ENCODE measurements around the gene ATP1B3.
"Not testable (repeated sequence)": the region's sequence is repeated elsewhere in the genome, so short reads cannot be mapped to it uniquely, and the experiment has no call there.

The ATP1B3 gene

GRCh38 chr3:141860766-141861513, 15.5 kb upstream of the ATP1B3 start:
- DNase-seq (ENCODE audit: low read depth): no peak

DNA sequence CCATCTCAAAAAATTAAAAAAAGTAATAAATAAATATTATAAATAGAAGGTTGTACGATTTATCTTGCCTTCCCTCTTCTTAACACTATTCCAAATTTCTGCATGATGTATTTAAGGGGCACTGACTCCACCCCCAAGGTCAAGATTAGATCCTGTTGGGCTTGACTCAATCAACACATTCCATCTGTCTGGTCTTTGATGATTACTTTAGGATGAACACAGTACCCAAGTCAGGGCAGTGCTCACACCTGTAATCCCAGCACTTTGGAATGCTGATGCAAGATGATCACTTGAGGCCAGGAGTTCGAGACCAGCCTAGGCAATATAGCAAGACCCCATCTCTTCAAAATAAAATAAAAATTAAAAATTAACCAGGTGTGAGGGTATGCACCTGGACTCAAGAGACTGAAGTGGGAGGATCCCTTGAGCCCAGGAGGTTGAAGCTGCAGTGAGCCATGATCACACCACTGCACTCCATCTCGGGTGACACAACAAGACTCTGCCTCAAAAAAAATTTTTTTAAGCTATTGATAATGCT, 14.1 kb upstream of the ATP1B3 start:
- no peak for DNase-seq (ENCODE audit: low read depth)

DNA sequence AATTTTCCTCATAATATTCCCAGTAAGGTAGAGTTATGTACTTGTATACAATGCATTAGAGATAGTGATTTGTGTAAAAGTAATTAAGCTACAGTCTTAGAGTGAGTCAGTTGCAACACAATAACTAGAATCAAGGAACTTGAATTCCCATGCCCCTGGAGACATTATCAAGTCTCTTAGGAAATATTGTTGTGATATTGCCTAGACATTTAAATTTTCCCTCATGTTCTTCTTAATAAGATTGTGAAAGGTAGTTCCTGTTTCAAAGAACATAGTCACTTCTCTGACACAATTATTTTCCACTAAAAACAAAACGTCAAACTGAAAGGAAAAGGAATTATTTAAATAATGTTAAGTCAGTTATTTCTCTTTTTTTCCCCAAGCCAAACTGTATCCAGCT, 13.0 kb upstream of the ATP1B3 start:
- no peak for DNase-seq (ENCODE audit: low read depth)

- no peak for DNase-seq (ENCODE audit: low read depth)
These were observed 12.0 kb upstream of the ATP1B3 start for GRCh38 chr3:141864281-141864970.

GRCh38 chr3:141865101-141865500, 11.3 kb upstream of the ATP1B3 start:
- no peak for DNase-seq (ENCODE audit: low read depth)

- no peak for DNase-seq (ENCODE audit: low read depth)
These were observed 6.3 kb upstream of the ATP1B3 start for GRCh38 chr3:141870091-141870687.

DNA sequence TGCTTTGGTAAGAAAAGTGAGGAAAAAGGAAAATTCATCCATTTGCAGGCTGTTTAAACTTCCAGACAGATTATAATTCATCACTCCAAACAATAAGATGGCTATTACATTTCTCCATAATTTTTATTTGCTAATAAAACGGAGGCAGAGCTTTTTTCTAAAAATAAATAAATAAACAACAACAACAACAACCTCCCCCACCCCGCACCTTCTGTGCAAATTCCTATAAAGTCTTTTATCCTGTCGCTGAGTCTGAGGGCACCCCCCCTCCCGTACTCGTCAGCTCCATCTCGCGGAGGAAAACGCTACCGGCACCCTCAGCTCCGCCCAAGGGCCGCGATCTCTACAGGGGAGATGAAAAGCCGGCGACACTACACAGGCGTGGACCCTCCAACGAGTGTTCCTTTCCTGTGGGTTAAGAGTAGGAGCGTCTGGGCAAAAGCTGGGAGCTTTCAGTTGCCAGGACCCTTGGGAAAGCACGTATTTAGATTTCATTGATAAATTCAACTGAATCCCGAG, 1.0 kb upstream of the ATP1B3 start:
- no peak for DNase-seq (ENCODE audit: low read depth)

DNA sequence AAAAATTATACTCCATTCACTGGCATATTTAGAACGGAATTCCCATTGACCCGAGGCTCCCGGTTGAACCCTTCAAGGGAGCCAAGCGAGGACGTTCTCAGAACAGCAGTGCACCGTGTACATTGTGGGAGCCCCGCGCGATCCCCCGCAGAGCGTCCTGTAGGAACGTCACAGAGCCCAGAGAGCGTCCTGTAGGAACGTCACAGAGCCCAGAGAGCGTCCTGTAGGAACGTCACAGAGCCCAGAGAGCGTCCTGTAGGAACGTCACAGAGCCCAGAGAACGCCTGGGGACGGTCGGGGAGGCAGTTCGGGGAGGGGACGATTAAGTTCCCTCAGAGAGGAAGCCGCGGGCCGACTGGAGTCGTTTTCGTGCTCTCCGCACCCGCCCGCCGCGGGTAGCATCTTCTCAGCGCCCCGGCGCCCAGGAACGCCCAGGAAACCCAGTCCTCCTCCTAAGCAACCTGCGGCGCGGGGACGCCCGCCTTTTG, 506 bp upstream of the ATP1B3 start:
- no peak for DNase-seq (ENCODE audit: low read depth)

- no peak for DNase-seq (ENCODE audit: low read depth)
These were observed 613 bp downstream of the ATP1B3 start for GRCh38 chr3:141876891-141877621.

DNA sequence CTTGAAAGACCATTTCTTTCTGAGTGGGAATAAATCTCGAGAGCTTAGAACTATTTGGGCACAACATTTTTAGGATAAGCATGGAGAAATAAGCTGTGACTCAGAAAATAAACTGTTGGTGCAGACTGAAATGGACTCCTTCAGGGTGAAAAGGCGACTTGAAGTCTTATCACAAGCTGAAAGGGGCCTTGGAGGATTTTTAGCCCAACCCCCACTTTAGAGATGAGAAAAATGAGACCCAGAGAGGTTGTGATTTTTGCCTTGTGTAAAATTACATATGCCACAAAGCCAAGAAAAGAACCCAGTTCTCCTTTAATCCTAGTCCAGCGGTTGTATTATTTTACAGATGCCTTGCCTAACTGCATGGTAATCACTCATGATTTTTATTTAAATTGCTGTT, 1.5 kb downstream of the ATP1B3 start:
- DNase-seq (ENCODE audit: low read depth): no peak

DNA sequence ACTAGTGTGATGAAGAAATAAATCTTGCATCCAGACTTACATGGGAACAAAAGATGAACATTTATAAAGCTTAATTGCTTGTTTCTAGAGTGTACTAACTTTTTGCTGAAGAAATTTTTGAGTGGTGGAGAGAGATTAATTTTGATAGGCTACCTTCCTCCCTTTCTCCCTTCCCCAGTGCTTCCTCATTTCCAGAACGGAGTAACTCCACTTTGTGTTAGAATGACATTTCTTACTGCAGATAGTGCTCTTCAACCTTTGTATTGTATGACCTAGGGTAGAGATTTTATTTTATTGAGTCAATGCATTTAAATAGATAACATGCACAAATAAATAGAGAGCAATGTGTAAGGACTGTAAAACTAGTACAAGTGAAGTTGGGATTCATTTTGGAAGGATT, 1.9 kb downstream of the ATP1B3 start:
- no peak for DNase-seq (ENCODE audit: low read depth)

DNA sequence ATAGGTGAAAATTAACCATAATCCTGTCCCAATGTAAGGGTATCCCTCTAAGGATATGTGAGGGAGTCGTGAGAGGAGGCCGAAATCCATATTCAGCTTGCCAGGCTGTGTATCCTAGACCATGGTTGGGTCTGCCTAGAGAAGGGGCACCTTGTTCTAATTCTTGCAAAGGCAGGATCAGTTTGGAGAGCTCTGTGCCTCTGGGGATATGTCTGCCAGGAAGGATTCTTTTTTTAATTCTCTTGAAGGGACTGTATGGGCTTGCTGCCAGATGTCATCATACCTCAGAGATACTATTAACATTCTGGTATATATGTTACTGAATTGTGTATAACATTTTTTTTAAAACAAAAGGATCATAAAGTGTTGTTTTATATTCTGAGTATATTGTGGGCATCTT, 2.4 kb downstream of the ATP1B3 start:
- no peak for DNase-seq (ENCODE audit: low read depth)

DNA sequence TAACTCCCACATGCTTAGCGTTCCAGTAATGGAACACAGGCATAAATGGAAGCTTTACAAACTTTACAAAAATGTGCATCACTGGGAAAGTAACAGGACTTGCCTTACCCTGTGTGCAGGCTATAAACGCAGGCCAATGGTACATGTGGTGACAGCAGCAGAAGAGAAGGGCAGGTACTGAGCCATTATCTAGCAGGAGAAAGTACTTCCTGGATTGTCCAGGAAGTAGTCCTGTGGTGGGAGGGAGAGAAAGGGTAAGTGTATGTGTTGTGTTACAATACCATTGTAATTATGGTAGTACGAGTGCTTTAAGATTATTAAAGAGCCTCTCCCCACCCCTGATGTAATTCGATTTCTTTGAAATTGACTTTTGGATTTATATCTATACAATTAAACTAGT, 5.3 kb downstream of the ATP1B3 start:
- DNase-seq (ENCODE audit: low read depth): no peak

- DNase-seq (ENCODE audit: low read depth): no peak
These were observed 10.6 kb downstream of the ATP1B3 start for GRCh38 chr3:141887051-141887450.

DNA sequence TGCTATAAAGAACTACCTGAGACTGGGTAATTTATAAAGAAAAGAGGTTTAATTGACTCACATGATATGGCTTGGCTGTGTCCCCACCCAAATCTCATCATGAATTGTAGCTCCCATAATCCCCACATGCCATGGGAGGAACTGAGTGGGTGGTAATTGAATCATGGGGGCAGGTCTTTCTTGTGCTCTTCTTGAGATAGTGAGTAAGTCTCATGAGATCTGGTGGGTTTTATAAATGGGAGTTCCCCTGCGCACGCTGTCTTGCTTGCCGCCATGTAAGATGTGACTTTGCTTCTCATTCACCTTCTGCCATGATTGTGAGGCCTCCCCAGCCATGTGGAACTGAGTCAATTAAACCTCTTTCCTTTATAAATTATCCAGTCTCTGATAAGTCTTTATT, 12.1 kb downstream of the ATP1B3 start:
- DNase-seq (ENCODE audit: low read depth): not testable (repeated sequence)

GRCh38 chr3:141894524-141895176, 18.2 kb downstream of the ATP1B3 start:
- peak; percentile 65 for DNase-seq (ENCODE audit: low read depth)

DNA sequence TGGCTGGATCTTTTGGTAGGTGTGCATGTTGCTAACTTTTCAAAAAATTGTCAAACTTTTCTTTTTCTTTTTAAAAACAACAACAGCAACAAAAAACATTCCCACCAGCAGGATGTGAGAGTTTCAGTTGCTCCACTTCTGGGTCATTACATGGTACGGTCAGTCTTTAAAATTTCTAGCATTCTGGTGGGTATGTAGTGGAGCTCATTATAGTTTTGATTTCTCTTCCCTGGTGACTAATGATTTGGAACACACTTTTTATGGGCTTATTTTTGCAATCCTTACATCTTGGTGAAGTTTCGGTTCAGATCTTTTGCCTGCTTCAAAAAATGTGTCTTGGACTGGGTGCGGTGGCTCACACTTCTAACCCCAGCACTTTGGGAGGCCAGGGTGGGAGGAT, 19.3 kb downstream of the ATP1B3 start:
- DNase-seq (ENCODE audit: low read depth): no peak

- DNase-seq (ENCODE audit: low read depth): no peak
These were observed 22.5 kb downstream of the ATP1B3 start for GRCh38 chr3:141898908-141899307.

DNA sequence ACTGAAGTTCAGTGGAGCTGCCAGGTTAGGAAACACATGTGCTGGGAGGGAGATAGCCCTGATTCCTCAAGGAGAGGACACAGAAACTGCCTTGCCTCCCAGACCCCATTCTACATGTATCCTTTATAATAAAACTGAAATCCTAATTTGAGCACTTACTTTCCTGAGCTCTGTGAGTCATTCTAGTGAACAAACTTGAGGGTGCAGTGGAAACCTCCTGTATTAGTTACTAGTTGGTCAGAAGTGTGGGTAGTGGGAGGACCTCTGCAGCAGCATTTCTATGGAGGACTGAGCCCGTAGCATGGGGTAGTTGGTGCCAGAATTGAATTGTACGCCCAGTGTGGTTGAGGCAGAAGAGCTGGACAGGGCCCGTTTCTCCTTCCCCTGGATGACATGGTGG, 23.9 kb downstream of the ATP1B3 start:
- no peak for DNase-seq (ENCODE audit: low read depth)

- DNase-seq (ENCODE audit: low read depth): no peak
These were observed 25.5 kb downstream of the ATP1B3 start for GRCh38 chr3:141901914-141902313.

GRCh38 chr3:141904203-141904602, 27.8 kb downstream of the ATP1B3 start:
- DNase-seq (ENCODE audit: low read depth): no peak

- no peak for DNase-seq (ENCODE audit: low read depth)
These were observed 28.7 kb downstream of the ATP1B3 start for GRCh38 chr3:141905129-141905528.

All from GM04504 (cell line).